Sigmoid colon (tissue), 7 donors: ENCODE data around the gene HTRA2. TPM values are rescaled to one million over a fixed set of nuclear protein-coding genes. Genes with fewer than 3 reads are reported as not detected.

Source experiments
- DNase-seq: peaks from one replicate; pipeline ENCODE4 v3.0.0-alpha.2; 2019
- H3K27ac ChIP-seq, 4 donors: fragments of 200-600 bp; sonication (generic); one replicate each; pipeline ENCODE4 v1.5.1; 2016 to 2019; ENCODE audit warnings: mild to moderate bottlenecking in 1 of 4
- H3K27me3 ChIP-seq, 3 donors: fragments of 200-600 bp; sonication (generic); one replicate each; pipeline ENCODE4 v1.5.1; 2019; ENCODE audit warnings: mild to moderate bottlenecking in 1 of 3
- H3K36me3 ChIP-seq, 4 donors: fragments of 200-600 bp; sonication (generic); one replicate each; pipeline ENCODE4 v1.5.1; 2016 to 2019
- H3K4me1 ChIP-seq, 4 donors: fragments of 200-600 bp; sonication (generic); one replicate each; pipeline ENCODE4 v1.5.1; 2017 to 2019
- H3K4me3 ChIP-seq, 4 donors: fragments of 200-600 bp; sonication (generic); one replicate each; pipeline ENCODE4 v1.5.1; 2017 to 2019; ENCODE audit warnings: mild to moderate bottlenecking in 2 of 4, moderate library complexity in 1 of 4
- H3K9me3 ChIP-seq, 4 donors: fragments of 200-600 bp in 3 of 4; sonication (generic) in 3 of 4; one replicate each; pipeline versions ENCODE4 v1.5.1 to v1.6.1; 2013 to 2019
- EP300 ChIP-seq, 4 donors: sonication (generic); formaldehyde crosslinking; IDR thresholded peaks; one replicate each; pipeline ENCODE4 v1.6.1; 2017; ENCODE audit warnings: antibody characterized with exemption in 4 of 4
- POLR2A ChIP-seq, 2 donors: fragments of 450-650 bp; IDR thresholded peaks; one replicate each; pipeline ENCODE4 v1.6.1; 2016; ENCODE audit warnings: antibody characterized with exemption in 2 of 2, mild to moderate bottlenecking in 2 of 2, moderate library complexity in 2 of 2
- POLR2AphosphoS5 ChIP-seq, 4 donors: sonication (generic); formaldehyde crosslinking; IDR thresholded peaks; one replicate each; pipeline ENCODE4 v1.6.1; 2017; ENCODE audit warnings: antibody characterized with exemption in 4 of 4
- WGBS, 2 donors: extraction: QIAGEN DNeasy Blood & Tissue Kit; methylation state at CpG; one replicate each; pipeline ENCODE4 v1.1.7; 2013; 5-methylcytosine and 5-hydroxymethylcytosine counted together
- intact Hi-C: fragments of 100-400 bp; cut with DNase I; formaldehyde crosslinking; loops from one replicate; pipeline ENCODE4 v1.15.1; 2023
- polyA plus RNA-seq, 3 donors: library from polyadenylated mRNA; stranded (reverse); fragments of 200-250 nt; gene quantifications; one replicate each; pipeline ENCODE4 v1.2.3, GENCODE V29; 2013
- total RNA-seq, 4 donors: library from RNA; depleted of rRNA; stranded (reverse); fragments of >200 nt; gene quantifications; one replicate each; pipeline ENCODE4 v1.1.0, GENCODE V29; 2016
- TF ChIP-seq, protein P1 (sequence below), 4 experiments: fragments of 450-650 bp in 3 of 4; fragments of 200-600 bp in 1 of 4; IDR thresholded peaks; one replicate each; pipeline ENCODE4 v1.5.1; 2016 to 2019; ENCODE audit warnings: antibody characterized with exemption in 4 of 4, mild to moderate bottlenecking in 3 of 4, moderate library complexity in 2 of 4
- donor health status: healthy with polysubstance abuse.
- donor health status: Bipolar disorder and iron deficiency.
- donor health status: healthy.

HTRA2 gene
- total and polyA plus RNA-seq, 7 donors: 19.7 to 39.8 (median 29.6) TPM

DNA sequence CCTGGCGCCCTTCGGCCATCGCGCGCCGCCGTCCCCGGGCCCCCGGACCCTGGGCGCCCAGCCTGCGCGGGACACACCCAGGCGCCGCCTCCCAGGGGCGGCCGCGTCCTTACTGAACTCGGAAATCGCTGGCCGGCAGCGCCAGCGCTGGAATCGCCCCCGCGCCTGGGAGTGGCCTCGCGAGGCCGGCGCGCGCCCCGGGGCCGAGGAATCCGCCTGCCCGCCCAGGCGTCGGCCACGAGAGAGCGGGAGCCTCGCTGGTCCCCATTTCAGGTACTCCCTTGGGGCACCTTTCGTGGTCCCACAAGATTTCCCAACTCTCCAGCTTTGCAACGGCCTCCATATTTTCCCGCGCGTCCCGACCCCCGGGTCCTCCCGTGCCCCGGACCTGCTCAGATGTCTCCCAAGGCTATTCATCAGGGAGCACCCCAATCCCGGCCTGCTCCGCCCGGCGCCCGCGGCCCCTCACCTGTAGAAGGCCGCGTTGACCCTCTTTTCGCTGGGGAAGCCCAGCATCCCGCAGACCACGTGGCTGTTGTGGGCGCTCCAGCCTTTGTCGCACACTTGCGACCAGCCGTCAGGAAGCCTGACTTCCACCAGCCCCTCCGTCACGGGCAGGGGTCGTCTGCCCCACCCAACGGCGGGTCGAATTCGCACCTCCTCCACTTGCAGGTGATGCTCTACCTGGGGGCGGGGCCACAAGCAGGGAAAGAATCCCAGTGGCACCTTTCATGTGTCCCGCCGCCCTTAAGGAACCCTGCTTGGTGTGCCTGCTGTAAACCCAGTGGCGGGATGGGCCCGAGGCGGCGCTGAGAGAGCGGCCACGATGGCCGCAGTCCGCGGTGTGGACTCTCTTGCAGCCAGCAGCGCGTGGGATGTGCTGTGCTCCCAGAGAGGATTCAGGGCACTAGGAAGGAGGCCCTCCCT lies 19.4 kb downstream of the HTRA2 start:
- peak; percentile 83 for DNase-seq
- no peaks in the 10 kb centered on the region for H3K27me3 ChIP-seq
- WGBS, 2 donors: 2 to 3% methylated on average over 85 of the region's 85 CpGs
- H3K4me1 ChIP-seq: peaks cover 0 to 26% (median 20%) of the 10 kb centered on the region in 4 donors
- H3K27ac ChIP-seq: peak overlapping the region; percentile 70 to 81 (median 74)
- no peaks in the 10 kb centered on the region for H3K9me3 ChIP-seq
- intact Hi-C loops: loop anchor here (2.0 kb wide), 1 partner anchor 18 kb away; no protein-coding TSS in a partner anchor
- TF ChIP-seq POLR2A (IDR thresholded peaks at IDR 0.05) (no peak), POLR2AphosphoS5 (IDR thresholded peaks at IDR 0.05) (peak in 2 of 4 donors; percentile 42 to 45), EP300 (IDR thresholded peaks at IDR 0.05) (no peak)
- H3K4me3 ChIP-seq: peak overlapping the region; percentile 39 to 61 (median 58)
- H3K36me3 ChIP-seq: no peaks in the 10 kb centered on the region

DNA sequence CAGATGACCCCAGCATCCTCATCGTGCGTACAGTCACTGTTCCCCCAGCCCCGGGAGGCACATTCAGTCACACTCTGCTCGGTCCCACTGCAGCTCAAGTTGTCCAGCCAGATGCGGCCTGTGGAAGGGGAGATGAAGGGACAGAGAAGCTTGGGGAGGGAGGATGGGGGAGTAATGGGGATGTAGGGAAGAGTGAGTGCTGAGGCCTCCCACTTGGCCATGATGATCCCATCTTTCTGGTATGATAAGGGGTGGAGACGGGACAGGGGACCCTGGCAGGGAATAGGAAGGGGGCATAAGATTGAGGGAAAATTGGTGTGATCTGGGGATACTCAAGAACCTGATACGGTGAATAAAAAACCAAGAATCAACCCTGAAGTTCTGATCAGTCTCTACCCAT lies 20.5 kb downstream of the HTRA2 start:
- H3K36me3 ChIP-seq: no peaks in the 10 kb centered on the region
- H3K4me3 ChIP-seq: no peak overlapping the region
- TF ChIP-seq EP300 (IDR thresholded peaks at IDR 0.05) (no peak), POLR2A (IDR thresholded peaks at IDR 0.05) (no peak), POLR2AphosphoS5 (IDR thresholded peaks at IDR 0.05) (no peak)
- TF ChIP-seq, protein P1, sequence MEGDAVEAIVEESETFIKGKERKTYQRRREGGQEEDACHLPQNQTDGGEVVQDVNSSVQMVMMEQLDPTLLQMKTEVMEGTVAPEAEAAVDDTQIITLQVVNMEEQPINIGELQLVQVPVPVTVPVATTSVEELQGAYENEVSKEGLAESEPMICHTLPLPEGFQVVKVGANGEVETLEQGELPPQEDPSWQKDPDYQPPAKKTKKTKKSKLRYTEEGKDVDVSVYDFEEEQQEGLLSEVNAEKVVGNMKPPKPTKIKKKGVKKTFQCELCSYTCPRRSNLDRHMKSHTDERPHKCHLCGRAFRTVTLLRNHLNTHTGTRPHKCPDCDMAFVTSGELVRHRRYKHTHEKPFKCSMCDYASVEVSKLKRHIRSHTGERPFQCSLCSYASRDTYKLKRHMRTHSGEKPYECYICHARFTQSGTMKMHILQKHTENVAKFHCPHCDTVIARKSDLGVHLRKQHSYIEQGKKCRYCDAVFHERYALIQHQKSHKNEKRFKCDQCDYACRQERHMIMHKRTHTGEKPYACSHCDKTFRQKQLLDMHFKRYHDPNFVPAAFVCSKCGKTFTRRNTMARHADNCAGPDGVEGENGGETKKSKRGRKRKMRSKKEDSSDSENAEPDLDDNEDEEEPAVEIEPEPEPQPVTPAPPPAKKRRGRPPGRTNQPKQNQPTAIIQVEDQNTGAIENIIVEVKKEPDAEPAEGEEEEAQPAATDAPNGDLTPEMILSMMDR (IDR thresholded peaks at IDR 0.05): no peak
- WGBS, 2 donors: 90 to 93% methylated on average over 7 of the region's 7 CpGs
- H3K27ac ChIP-seq: no peak overlapping the region
- no peak for DNase-seq
- intact Hi-C loops: no loop called here
- no peaks in the 10 kb centered on the region for H3K9me3 ChIP-seq
- peaks cover 0 to 28% (median 22%) of the 10 kb centered on the region in 4 donors for H3K4me1 ChIP-seq
- no peaks in the 10 kb centered on the region for H3K27me3 ChIP-seq

DNA sequence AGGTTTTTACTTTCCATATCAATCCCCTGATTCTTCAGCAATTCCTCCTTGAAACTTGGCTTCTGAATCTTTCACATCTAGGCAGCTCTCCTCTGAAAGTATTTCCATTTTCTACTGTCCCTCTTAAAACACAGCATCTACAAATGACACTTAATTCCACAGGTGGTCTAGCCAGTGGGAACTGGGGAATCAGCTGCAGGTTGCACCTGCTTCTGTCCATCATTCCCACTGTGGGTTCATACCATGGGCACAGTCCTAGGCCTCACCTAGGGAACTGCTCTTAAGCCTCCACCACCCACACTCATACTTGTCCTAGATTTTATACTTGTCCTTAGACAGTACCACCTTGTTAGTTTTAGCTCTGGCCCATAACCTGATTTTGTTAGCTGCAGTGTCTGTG lies 21.8 kb downstream of the HTRA2 start:
- Histone ChIP-seq H3K27ac (no peak overlapping the region), H3K36me3 (no peaks in the 10 kb centered on the region), H3K4me3 (no peak overlapping the region), H3K9me3 (no peaks in the 10 kb centered on the region), H3K27me3 (no peaks in the 10 kb centered on the region), H3K4me1 (peaks cover 0 to 37% (median 26%) of the 10 kb centered on the region in 4 donors)
- DNase-seq: no peak
- TF ChIP-seq POLR2A (IDR thresholded peaks at IDR 0.05) (no peak), POLR2AphosphoS5 (IDR thresholded peaks at IDR 0.05) (no peak), EP300 (IDR thresholded peaks at IDR 0.05) (no peak)
- TF ChIP-seq, protein P1 (IDR thresholded peaks at IDR 0.05): no peak
- intact Hi-C loops: no loop called here

DNA sequence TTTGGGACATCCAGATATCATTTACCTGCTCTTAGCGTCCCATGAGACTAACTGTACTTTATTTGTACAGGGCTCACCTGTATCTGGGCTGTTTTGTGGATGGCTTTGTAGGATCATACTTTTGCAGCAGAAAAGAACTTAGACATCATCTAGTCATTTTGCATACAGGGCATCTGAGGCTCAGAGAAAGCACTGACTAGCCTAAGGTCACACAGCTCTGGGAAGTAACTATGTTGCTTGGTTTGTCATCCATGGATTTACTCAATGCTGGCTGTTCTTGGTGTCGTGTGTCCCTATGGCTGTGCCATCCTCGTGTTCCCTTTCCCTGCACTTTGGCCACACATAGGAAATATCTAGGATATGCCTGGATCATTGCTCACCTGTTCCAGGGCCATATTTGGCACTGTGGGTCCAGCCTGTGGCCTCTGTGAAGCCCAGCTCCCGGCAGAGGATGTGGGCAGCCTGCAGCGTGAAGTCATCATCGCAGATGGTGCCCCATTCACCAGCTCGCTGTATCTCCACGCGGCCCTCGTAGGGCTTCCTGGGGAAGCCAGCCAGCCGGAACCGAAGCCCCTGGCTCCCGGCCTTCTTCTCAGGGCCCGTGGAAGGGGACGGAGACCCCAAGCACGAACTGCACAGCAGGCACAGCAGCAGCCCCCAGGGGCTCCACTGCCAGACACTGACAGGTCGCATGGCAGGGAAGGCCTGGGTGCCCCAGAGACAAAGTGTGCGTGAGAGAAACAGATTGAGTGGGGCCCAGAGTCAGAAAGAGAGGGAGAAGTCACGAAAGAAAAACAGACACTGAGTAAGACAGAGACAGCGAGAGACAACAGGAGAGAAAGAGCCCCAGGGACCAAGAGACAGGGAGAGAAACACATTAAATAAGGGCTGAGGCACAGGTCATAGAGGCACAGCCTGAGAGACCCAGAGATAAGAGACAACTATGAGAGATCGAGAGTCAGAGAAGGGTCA lies 22.5 kb downstream of the HTRA2 start:
- WGBS, 2 donors: 75 to 90% methylated on average over 21 of the region's 21 CpGs
- TF ChIP-seq POLR2AphosphoS5 (IDR thresholded peaks at IDR 0.05) (no peak), EP300 (IDR thresholded peaks at IDR 0.05) (no peak), POLR2A (IDR thresholded peaks at IDR 0.05) (no peak)
- TF ChIP-seq, protein P1 (IDR thresholded peaks at IDR 0.05): no peak
- Histone ChIP-seq H3K4me1 (peaks cover 0 to 37% (median 26%) of the 10 kb centered on the region in 4 donors), H3K36me3 (no peaks in the 10 kb centered on the region), H3K9me3 (no peaks in the 10 kb centered on the region), H3K27ac (peak overlapping the region; percentile 88 to 92 (median 89)), H3K4me3 (peak overlapping the region in 2 of 4 donors; percentile 66 to 71), H3K27me3 (no peaks in the 10 kb centered on the region)
- intact Hi-C loops: no loop called here
- no peak for DNase-seq
